ENCODE measurements around the gene HSP90AB1. TPM values are rescaled to one million over a fixed set of nuclear protein-coding genes. Genes with fewer than 3 reads are reported as not detected.

The HSP90AB1 gene
- total RNA-seq, 1 donor from 2014 or later: 914 TPM

DNA sequence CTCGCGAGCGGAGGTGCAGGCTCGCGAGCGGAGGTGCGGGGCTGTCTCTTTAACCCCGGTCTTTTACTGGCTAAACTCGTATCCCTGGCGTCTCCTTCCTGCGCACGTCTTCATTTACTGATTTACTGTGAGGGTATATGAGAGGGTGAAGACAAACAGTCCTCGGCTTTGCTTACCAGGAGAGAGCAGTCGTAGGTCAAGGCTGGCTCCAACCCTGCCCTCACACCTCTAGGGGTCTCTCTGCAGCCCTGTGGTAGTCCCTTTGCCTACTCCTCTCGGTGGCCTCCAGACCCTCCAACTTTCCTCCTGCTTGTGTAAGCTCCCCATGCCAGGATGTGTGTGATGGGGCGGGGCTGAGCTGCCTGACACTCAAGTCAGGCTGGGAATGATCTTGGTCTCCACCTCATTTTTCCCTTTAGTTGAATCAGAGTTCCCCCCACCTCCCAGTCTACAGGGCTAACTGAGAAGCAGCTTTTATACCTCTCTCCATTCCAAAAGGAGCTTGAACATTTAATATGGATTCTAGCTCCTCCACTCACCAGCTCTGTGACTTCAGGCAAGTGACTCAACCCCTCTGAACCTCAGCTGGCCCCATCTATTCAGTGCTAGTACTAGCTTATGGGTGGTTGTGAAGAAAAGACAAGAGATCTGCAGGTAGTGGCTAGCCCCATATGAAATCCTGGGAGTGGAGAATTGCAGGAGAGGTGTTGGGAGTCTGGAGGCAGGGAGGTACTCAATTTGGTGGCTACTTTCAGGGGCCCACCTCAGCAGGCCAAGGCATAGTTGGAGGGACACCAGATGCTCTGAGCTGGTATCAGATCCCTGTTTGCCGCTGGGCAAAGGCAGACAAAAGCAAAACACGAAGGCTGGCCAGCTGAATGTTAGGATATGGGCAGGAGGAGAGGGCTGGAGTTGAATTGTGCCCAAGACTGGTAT is 22.6 kb upstream of the HSP90AB1 start:
- Histone ChIP-seq H3K9me3 (ENCODE audit: insufficient read depth, low read depth, low read length) (no peaks in the 10 kb centered on the region), H3K4me3 (ENCODE audit: insufficient read depth, low read depth, low read length) (peak overlapping the region; percentile 50), H3K36me3 (ENCODE audit: insufficient read depth, low read length) (no peaks in the 10 kb centered on the region), H3K4me2 (ENCODE audit: low read length) (peak overlapping the region; percentile 82), H3K9ac (ENCODE audit: low read length) (peak overlapping the region; percentile 25), H2AFZ (ENCODE audit: low read depth, low read length) (peak overlapping the region; percentile 79), H3K79me2 (ENCODE audit: insufficient read depth, low read length) (no peaks in the 10 kb centered on the region), H3K27me3 (ENCODE audit: insufficient read depth, low read length) (no peaks in the 10 kb centered on the region), H4K20me1 (ENCODE audit: insufficient read depth, low read length) (peaks cover 16% of the 10 kb centered on the region), H3K27ac (ENCODE audit: low read depth, low read length) (no peak overlapping the region), H3K4me1 (ENCODE audit: insufficient read depth, low read length) (peaks cover 27% of the 10 kb centered on the region)
- Mint-ChIP-seq H3K9me3 (ENCODE audit: unreplicated experiment) (no peaks in the 10 kb centered on the region), H3K27ac (ENCODE audit: unreplicated experiment) (no peak overlapping the region), H3K36me3 (ENCODE audit: low read depth, unreplicated experiment) (peaks cover 2% of the 10 kb centered on the region), H3K27me3 (ENCODE audit: low read depth, unreplicated experiment) (peaks cover 3% of the 10 kb centered on the region), H3K4me3 (ENCODE audit: unreplicated experiment) (peak overlapping the region; percentile 85), H3K4me1 (ENCODE audit: low read depth, unreplicated experiment) (peaks cover 13% of the 10 kb centered on the region)
- TF ChIP-seq EZH2 (IDR thresholded peaks at IDR 0.05; ENCODE audit: insufficient read depth, low read length): no peak
- TF ChIP-seq, protein P1, sequence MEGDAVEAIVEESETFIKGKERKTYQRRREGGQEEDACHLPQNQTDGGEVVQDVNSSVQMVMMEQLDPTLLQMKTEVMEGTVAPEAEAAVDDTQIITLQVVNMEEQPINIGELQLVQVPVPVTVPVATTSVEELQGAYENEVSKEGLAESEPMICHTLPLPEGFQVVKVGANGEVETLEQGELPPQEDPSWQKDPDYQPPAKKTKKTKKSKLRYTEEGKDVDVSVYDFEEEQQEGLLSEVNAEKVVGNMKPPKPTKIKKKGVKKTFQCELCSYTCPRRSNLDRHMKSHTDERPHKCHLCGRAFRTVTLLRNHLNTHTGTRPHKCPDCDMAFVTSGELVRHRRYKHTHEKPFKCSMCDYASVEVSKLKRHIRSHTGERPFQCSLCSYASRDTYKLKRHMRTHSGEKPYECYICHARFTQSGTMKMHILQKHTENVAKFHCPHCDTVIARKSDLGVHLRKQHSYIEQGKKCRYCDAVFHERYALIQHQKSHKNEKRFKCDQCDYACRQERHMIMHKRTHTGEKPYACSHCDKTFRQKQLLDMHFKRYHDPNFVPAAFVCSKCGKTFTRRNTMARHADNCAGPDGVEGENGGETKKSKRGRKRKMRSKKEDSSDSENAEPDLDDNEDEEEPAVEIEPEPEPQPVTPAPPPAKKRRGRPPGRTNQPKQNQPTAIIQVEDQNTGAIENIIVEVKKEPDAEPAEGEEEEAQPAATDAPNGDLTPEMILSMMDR (IDR thresholded peaks at IDR 0.05; ENCODE audit: insufficient read depth, low read depth, low read length): no peak
- DNase-seq (ENCODE audit: low read depth): no peak
- no peak for FAIRE-seq

DNA sequence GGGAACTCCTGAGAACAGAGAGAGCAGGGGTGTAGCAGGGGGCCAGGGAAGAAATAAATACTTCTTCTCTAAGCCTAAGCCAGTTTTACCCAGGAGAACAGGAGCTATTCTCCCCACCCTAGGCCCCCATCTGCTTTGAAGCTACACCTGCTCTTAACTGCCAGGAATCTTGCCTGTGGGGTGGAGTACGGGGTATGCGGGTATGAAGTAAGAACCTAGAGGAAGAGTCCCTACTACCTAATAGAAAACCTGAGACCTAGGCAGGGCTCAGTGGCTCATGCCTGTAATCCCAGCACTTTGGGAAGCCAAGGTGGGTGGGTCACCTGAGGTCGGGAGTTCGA is 22.0 kb upstream of the HSP90AB1 start:
- Histone ChIP-seq H3K27ac (ENCODE audit: low read depth, low read length) (no peak overlapping the region), H3K79me2 (ENCODE audit: insufficient read depth, low read length) (no peaks in the 10 kb centered on the region), H3K9ac (ENCODE audit: low read length) (no peak overlapping the region), H4K20me1 (ENCODE audit: insufficient read depth, low read length) (peaks cover 16% of the 10 kb centered on the region), H2AFZ (ENCODE audit: low read depth, low read length) (no peak overlapping the region), H3K4me1 (ENCODE audit: insufficient read depth, low read length) (peaks cover 27% of the 10 kb centered on the region), H3K4me2 (ENCODE audit: low read length) (peak overlapping the region; percentile 82), H3K36me3 (ENCODE audit: insufficient read depth, low read length) (no peaks in the 10 kb centered on the region), H3K4me3 (ENCODE audit: insufficient read depth, low read depth, low read length) (no peak overlapping the region), H3K9me3 (ENCODE audit: insufficient read depth, low read depth, low read length) (no peaks in the 10 kb centered on the region), H3K27me3 (ENCODE audit: insufficient read depth, low read length) (no peaks in the 10 kb centered on the region)
- DNase-seq (ENCODE audit: low read depth) (no peak), FAIRE-seq (no peak)
- peaks cover 5% of the 10 kb centered on the region for H3K27me3 Mint-ChIP-seq (ENCODE audit: low read depth, unreplicated experiment)
- H3K27ac Mint-ChIP-seq (ENCODE audit: unreplicated experiment): no peak overlapping the region
- no peak for TF ChIP-seq EZH2 (IDR thresholded peaks at IDR 0.05; ENCODE audit: insufficient read depth, low read length)
- TF ChIP-seq, protein P1 (IDR thresholded peaks at IDR 0.05; ENCODE audit: insufficient read depth, low read depth, low read length): no peak
- peaks cover 13% of the 10 kb centered on the region for H3K4me1 Mint-ChIP-seq (ENCODE audit: low read depth, unreplicated experiment)
- peaks cover 2% of the 10 kb centered on the region for H3K36me3 Mint-ChIP-seq (ENCODE audit: low read depth, unreplicated experiment)
- no peaks in the 10 kb centered on the region for H3K9me3 Mint-ChIP-seq (ENCODE audit: unreplicated experiment)
- H3K4me3 Mint-ChIP-seq (ENCODE audit: unreplicated experiment): no peak overlapping the region

Measured in astrocyte (in vitro differentiated cells and primary cell).